ENCODE measurements around the gene MAFG. TPM values are rescaled to one million over a fixed set of nuclear protein-coding genes. Genes with fewer than 3 reads are reported as not detected.
A peak's percentile ranks its signal among the peaks of the same experiment; 100 is the strongest.

Gene MAFG
- total RNA-seq, 1 donor from 2014 or later = 24.1 TPM

GRCh38 chr17:81923302-81924260 lies 4.0 kb downstream of the MAFG start:
- peak in 1 of 2 experiments; percentile 66 for DNase-seq (ENCODE audit: low spot score in 2 of 2, unreplicated experiment in 2 of 2)
- Mint-ChIP-seq H3K27me3 (ENCODE audit: low read depth) (no peaks in the 10 kb centered on the region), H3K27ac (peak overlapping the region; percentile 86), H3K36me3 (peaks cover 6% of the 10 kb centered on the region), H3K4me3 (peak overlapping the region; percentile 50), H3K4me1 (peaks cover 29% of the 10 kb centered on the region), H3K9me3 (no peaks in the 10 kb centered on the region)
- TF ChIP-seq CTCF (IDR thresholded peaks at IDR 0.05; ENCODE audit: unreplicated experiment) = no peak

- Mint-ChIP-seq H3K27me3 (ENCODE audit: low read depth) (no peaks in the 10 kb centered on the region), H3K36me3 (peaks cover 6% of the 10 kb centered on the region), H3K9me3 (no peaks in the 10 kb centered on the region), H3K27ac (peak overlapping the region; percentile 47), H3K4me3 (no peak overlapping the region), H3K4me1 (peaks cover 27% of the 10 kb centered on the region)
- TF ChIP-seq CTCF (IDR thresholded peaks at IDR 0.05; ENCODE audit: unreplicated experiment) = no peak
- DNase-seq (ENCODE audit: low spot score in 2 of 2, unreplicated experiment in 2 of 2) = no peak
These were observed 4.8 kb downstream of the MAFG start for GRCh38 chr17:81922566-81923301.

- DNase-seq (ENCODE audit: low spot score in 2 of 2, unreplicated experiment in 2 of 2) = no peak
- Mint-ChIP-seq H3K4me3 (no peak overlapping the region), H3K27ac (no peak overlapping the region), H3K27me3 (ENCODE audit: low read depth) (no peaks in the 10 kb centered on the region), H3K9me3 (no peaks in the 10 kb centered on the region), H3K4me1 (peaks cover 31% of the 10 kb centered on the region), H3K36me3 (peaks cover 6% of the 10 kb centered on the region)
- no peak for TF ChIP-seq CTCF (IDR thresholded peaks at IDR 0.05; ENCODE audit: unreplicated experiment)
These were observed 5.5 kb downstream of the MAFG start for GRCh38 chr17:81921996-81922565.

GRCh38 chr17:81921537-81921862 lies 6.0 kb downstream of the MAFG start:
- Mint-ChIP-seq H3K27ac (no peak overlapping the region), H3K27me3 (ENCODE audit: low read depth) (no peaks in the 10 kb centered on the region), H3K9me3 (no peaks in the 10 kb centered on the region), H3K4me1 (peaks cover 35% of the 10 kb centered on the region), H3K4me3 (no peak overlapping the region), H3K36me3 (peaks cover 6% of the 10 kb centered on the region)
- TF ChIP-seq CTCF (IDR thresholded peaks at IDR 0.05; ENCODE audit: unreplicated experiment) = no peak
- no peak for DNase-seq (ENCODE audit: low spot score in 2 of 2, unreplicated experiment in 2 of 2)

GRCh38 chr17:81920612-81921536 lies 6.7 kb downstream of the MAFG start:
- peaks cover 6% of the 10 kb centered on the region for H3K36me3 Mint-ChIP-seq
- no peak overlapping the region for H3K27ac Mint-ChIP-seq
- H3K4me3 Mint-ChIP-seq = no peak overlapping the region
- no peaks in the 10 kb centered on the region for H3K27me3 Mint-ChIP-seq (ENCODE audit: low read depth)
- H3K4me1 Mint-ChIP-seq = peaks cover 29% of the 10 kb centered on the region
- no peak for TF ChIP-seq CTCF (IDR thresholded peaks at IDR 0.05; ENCODE audit: unreplicated experiment)
- no peaks in the 10 kb centered on the region for H3K9me3 Mint-ChIP-seq
- DNase-seq (ENCODE audit: low spot score in 2 of 2, unreplicated experiment in 2 of 2) = no peak

All from mesothelial cell of epicardium (in vitro differentiated cells).